Uterus (tissue), 4 donors: ENCODE data around the gene VPS50. TPM values are rescaled to one million over a fixed set of nuclear protein-coding genes. Genes with fewer than 3 reads are reported as not detected.

Source experiments
- DNase-seq, 2 donors: peaks; one replicate each; pipeline ENCODE4 v3.0.0-alpha.2; 2019 to 2020
- H3K27ac ChIP-seq, 2 donors: fragments of 200-600 bp; sonication (generic); 1 replicate in 1 of 2; 2 replicates in 1 of 2; pipeline ENCODE4 v1.5.1; 2016 to 2018
- H3K27me3 ChIP-seq, 2 donors: fragments of 200-600 bp; sonication (generic); one replicate each; pipeline ENCODE4 v1.5.1; 2018 to 2019; ENCODE audit warnings: control low read depth in 1 of 2
- H3K36me3 ChIP-seq, 2 donors: fragments of 200-600 bp; sonication (generic); one replicate each; pipeline ENCODE4 v1.5.1; 2019; ENCODE audit warnings: control low read depth in 1 of 2
- H3K4me1 ChIP-seq, 2 donors: fragments of 200-600 bp; sonication (generic); one replicate each; pipeline ENCODE4 v1.5.1; 2018 to 2019; ENCODE audit warnings: control low read depth in 1 of 2
- H3K4me3 ChIP-seq, 2 donors: fragments of 200-600 bp; sonication (generic); 1 replicate in 1 of 2; 2 replicates in 1 of 2; pipeline ENCODE4 v1.5.1; 2018 to 2019; ENCODE audit warnings: mild to moderate bottlenecking in 1 of 2
- H3K9me3 ChIP-seq, 2 donors: fragments of 200-600 bp; sonication (generic); one replicate each; pipeline ENCODE4 v1.5.1; 2019; ENCODE audit warnings: control low read depth in 1 of 2
- CTCF ChIP-seq, 4 experiments: fragments of 200-600 bp in 2 of 4; fragments of 450-650 bp in 2 of 4; sonication (generic) in 2 of 4; IDR thresholded peaks; one replicate each; pipeline ENCODE4 v1.5.1; 2016 to 2019; ENCODE audit warnings: antibody characterized with exemption in 4 of 4, mild to moderate bottlenecking in 2 of 4, moderate library complexity in 1 of 4
- POLR2A ChIP-seq, 2 donors: fragments of 450-650 bp; IDR thresholded peaks; one replicate each; pipeline ENCODE4 v1.6.1; 2016; ENCODE audit warnings: antibody characterized with exemption in 2 of 2, mild to moderate bottlenecking in 1 of 2, moderate library complexity in 1 of 2
- intact Hi-C: fragments of 100-400 bp; cut with DNase I; formaldehyde crosslinking; loops from one replicate; pipeline ENCODE4 v1.15.1; 2023; ENCODE audit warnings: low total_unique reads
- total RNA-seq, 4 donors: library from RNA; depleted of rRNA in 3 of 4; stranded (reverse); fragments of >200 nt in 3 of 4; gene quantifications; one replicate each; pipeline versions ENCODE4 v1.1.0 to v1.2.4, GENCODE V29; 2014 to 2023
- donor health status: DM: yes; HTN: yes; CAD: no.

The VPS50 gene
- total RNA-seq, 4 donors from 2014 or later = 8.5 to 201 (median 64.6) TPM

GRCh38 chr7:93226310-93226709 is 5.9 kb upstream of the VPS50 start, which contains the start of gene HEPACAM2:
Gene HEPACAM2, minus strand, starts transcription at chr7:93226469.
- no peak for TF ChIP-seq CTCF (IDR thresholded peaks at IDR 0.05)
- no peak for TF ChIP-seq POLR2A (IDR thresholded peaks at IDR 0.05)
- no peaks in the 10 kb centered on the region for H3K27me3 ChIP-seq
- H3K4me3 ChIP-seq = no peak within 1 kb of the TSS
- H3K4me1 ChIP-seq = no peaks in the 10 kb centered on the region
- no peaks in the 10 kb centered on the region for H3K9me3 ChIP-seq
- intact Hi-C loops = no loop called here
- H3K36me3 ChIP-seq = no peaks in the 10 kb centered on the region
- no peak within 1 kb of the TSS for H3K27ac ChIP-seq
- DNase-seq = no peak

- DNase-seq = no peak
- Histone ChIP-seq H3K4me3 (no peak overlapping the region), H3K9me3 (no peaks in the 10 kb centered on the region), H3K4me1 (no peaks in the 10 kb centered on the region), H3K27me3 (no peaks in the 10 kb centered on the region), H3K36me3 (no peaks in the 10 kb centered on the region), H3K27ac (no peak overlapping the region)
- intact Hi-C loops = no loop called here
- no peak for TF ChIP-seq POLR2A (IDR thresholded peaks at IDR 0.05)
- TF ChIP-seq CTCF (IDR thresholded peaks at IDR 0.05) = peak; percentile 46 to 71 (median 59)
Observed at GRCh38 chr7:93228302-93228701, 3.9 kb upstream of the VPS50 start.

- no peak for DNase-seq
- H3K4me3 ChIP-seq = peak overlapping the region in 1 of 2 donors; percentile 73
- no peak for TF ChIP-seq POLR2A (IDR thresholded peaks at IDR 0.05)
- no peak for TF ChIP-seq CTCF (IDR thresholded peaks at IDR 0.05)
- no peaks in the 10 kb centered on the region for H3K36me3 ChIP-seq
- no peaks in the 10 kb centered on the region for H3K27me3 ChIP-seq
- H3K9me3 ChIP-seq = no peaks in the 10 kb centered on the region
- H3K27ac ChIP-seq = no peak overlapping the region
- no peaks in the 10 kb centered on the region for H3K4me1 ChIP-seq
- intact Hi-C loops = no loop called here
Observed at GRCh38 chr7:93231259-93231658, 907 bp upstream of the VPS50 start.

- no peak for DNase-seq
- no peaks in the 10 kb centered on the region for H3K36me3 ChIP-seq
- intact Hi-C loops = no loop called here
- no peaks in the 10 kb centered on the region for H3K27me3 ChIP-seq
- peak overlapping the region; percentile 73 to 79 for H3K4me3 ChIP-seq
- H3K27ac ChIP-seq = peak overlapping the region in 1 of 2 donors; percentile 42
- H3K9me3 ChIP-seq = no peaks in the 10 kb centered on the region
- TF ChIP-seq CTCF (IDR thresholded peaks at IDR 0.05) = no peak
- no peak for TF ChIP-seq POLR2A (IDR thresholded peaks at IDR 0.05)
- H3K4me1 ChIP-seq = no peaks in the 10 kb centered on the region
Observed at GRCh38 chr7:93232673-93233018, 480 bp downstream of the VPS50 start.

- H3K9me3 ChIP-seq = no peaks in the 10 kb centered on the region
- no peaks in the 10 kb centered on the region for H3K36me3 ChIP-seq
- no peak overlapping the region for H3K4me3 ChIP-seq
- H3K27me3 ChIP-seq = no peaks in the 10 kb centered on the region
- intact Hi-C loops = no loop called here
- TF ChIP-seq CTCF (IDR thresholded peaks at IDR 0.05) (no peak), POLR2A (IDR thresholded peaks at IDR 0.05) (no peak)
- no peaks in the 10 kb centered on the region for H3K4me1 ChIP-seq
- H3K27ac ChIP-seq = no peak overlapping the region
- no peak for DNase-seq
Observed at GRCh38 chr7:93235541-93235940, 3.4 kb downstream of the VPS50 start.
